GM18517 (cell line): ENCODE data around the gene DSN1.

Experiments
- ATAC-seq: cut with Tn5 transposase; IDR thresholded peaks from one replicate; pipeline ENCODE4 v1.9.1; 2021; ENCODE audit warnings: mild to moderate bottlenecking, moderate library complexity; ENCODE audit not compliant: unreplicated experiment

Gene DSN1

GRCh38 chr20:36758276-36758675 is 15.3 kb downstream of the DSN1 start:
- no peak for ATAC-seq

GRCh38 chr20:36756496-36756895 is 17.1 kb downstream of the DSN1 start:
- no peak for ATAC-seq

GRCh38 chr20:36754656-36755222 is 18.8 kb downstream of the DSN1 start:
- ATAC-seq = no peak

GRCh38 chr20:36752582-36752981 is 21.0 kb downstream of the DSN1 start:
- no peak for ATAC-seq

GRCh38 chr20:36745927-36746659 is 27.5 kb downstream of the DSN1 start, which contains the start of gene NDRG3:
TSS of gene NDRG3 (minus strand) at chr20:36746090. CDS start at chr20:36721735, 24,355 bp downstream.
- ATAC-seq = peak; percentile 94

GRCh38 chr20:36745234-36745926 is 28.2 kb downstream of the DSN1 start:
- ATAC-seq = peak; percentile 36

GRCh38 chr20:36744764-36745191 is 28.8 kb downstream of the DSN1 start:
- no peak for ATAC-seq

GRCh38 chr20:36744243-36744642 is 29.3 kb downstream of the DSN1 start:
- ATAC-seq = no peak

GRCh38 chr20:36742558-36742957 is 31.0 kb downstream of the DSN1 start:
- ATAC-seq = no peak

GRCh38 chr20:36741072-36741471 is 32.5 kb downstream of the DSN1 start:
- ATAC-seq = no peak

- no peak for ATAC-seq
Observed at GRCh38 chr20:36737183-36737499, 36.4 kb downstream of the DSN1 start.

GRCh38 chr20:36736451-36737182 is 36.9 kb downstream of the DSN1 start:
- no peak for ATAC-seq

GRCh38 chr20:36732456-36732855 is 41.1 kb downstream of the DSN1 start:
- no peak for ATAC-seq

GRCh38 chr20:36728986-36729385 is 44.6 kb downstream of the DSN1 start:
- ATAC-seq = no peak

GRCh38 chr20:36726168-36726567 is 47.4 kb downstream of the DSN1 start:
- no peak for ATAC-seq

GRCh38 chr20:36720510-36720909 is 53.1 kb downstream of the DSN1 start:
- no peak for ATAC-seq

GRCh38 chr20:36717657-36718056 is 55.9 kb downstream of the DSN1 start:
- no peak for ATAC-seq

- no peak for ATAC-seq
Observed at GRCh38 chr20:36717021-36717420, 56.5 kb downstream of the DSN1 start.

GRCh38 chr20:36712775-36713174 is 60.8 kb downstream of the DSN1 start:
- no peak for ATAC-seq

GRCh38 chr20:36709126-36709525 is 64.4 kb downstream of the DSN1 start:
- ATAC-seq = no peak

GRCh38 chr20:36703530-36703929 is 70.0 kb downstream of the DSN1 start:
- no peak for ATAC-seq
